Body of pancreas (tissue), 4 donors: ENCODE measurements around the gene BACH1.

Experiments
- POLR2A ChIP-seq, 3 donors: fragments of 450-650 bp; IDR thresholded peaks; one replicate each; pipeline ENCODE4 v1.6.1; 2016; ENCODE audit warnings: antibody characterized with exemption in 3 of 3, mild to moderate bottlenecking in 2 of 3
- TF ChIP-seq, protein P1 (sequence below), 7 experiments: fragments of 450-650 bp in 4 of 7; fragments of 200-600 bp in 3 of 7; sonication (generic) in 3 of 7; IDR thresholded peaks; one replicate each; pipeline ENCODE4 v1.5.1; 2016 to 2019; ENCODE audit warnings: antibody characterized with exemption in 7 of 7

DNA sequence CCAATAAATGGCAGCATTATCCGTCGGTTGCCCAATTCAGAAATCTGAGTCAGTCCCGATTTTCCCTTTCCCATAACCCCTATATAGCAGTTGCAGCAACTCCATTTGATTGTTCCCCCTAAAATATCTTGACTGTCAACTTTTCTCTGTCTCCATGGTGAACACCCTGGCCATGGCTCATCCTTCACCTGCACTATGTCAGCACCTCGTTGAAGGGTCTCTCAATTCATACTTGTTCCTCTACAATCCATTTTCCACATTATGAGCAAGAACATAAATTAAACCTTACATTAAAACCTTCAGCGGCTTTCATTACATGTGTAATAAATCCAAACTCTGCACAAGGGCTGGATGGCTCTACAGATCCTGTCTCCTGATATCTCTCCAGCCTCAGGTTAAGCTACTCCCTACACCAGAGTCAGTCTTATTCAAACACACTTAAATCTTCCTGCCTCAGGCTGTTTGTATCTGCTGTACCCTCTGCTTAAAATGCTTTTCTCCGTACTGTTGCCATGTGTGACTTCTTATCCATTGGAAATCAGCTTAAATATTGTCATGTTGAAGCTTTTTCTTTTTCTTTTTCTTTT, 87.3 kb downstream of the BACH1 start:
- no peak for TF ChIP-seq POLR2A (IDR thresholded peaks at IDR 0.05)
- TF ChIP-seq, protein P1, sequence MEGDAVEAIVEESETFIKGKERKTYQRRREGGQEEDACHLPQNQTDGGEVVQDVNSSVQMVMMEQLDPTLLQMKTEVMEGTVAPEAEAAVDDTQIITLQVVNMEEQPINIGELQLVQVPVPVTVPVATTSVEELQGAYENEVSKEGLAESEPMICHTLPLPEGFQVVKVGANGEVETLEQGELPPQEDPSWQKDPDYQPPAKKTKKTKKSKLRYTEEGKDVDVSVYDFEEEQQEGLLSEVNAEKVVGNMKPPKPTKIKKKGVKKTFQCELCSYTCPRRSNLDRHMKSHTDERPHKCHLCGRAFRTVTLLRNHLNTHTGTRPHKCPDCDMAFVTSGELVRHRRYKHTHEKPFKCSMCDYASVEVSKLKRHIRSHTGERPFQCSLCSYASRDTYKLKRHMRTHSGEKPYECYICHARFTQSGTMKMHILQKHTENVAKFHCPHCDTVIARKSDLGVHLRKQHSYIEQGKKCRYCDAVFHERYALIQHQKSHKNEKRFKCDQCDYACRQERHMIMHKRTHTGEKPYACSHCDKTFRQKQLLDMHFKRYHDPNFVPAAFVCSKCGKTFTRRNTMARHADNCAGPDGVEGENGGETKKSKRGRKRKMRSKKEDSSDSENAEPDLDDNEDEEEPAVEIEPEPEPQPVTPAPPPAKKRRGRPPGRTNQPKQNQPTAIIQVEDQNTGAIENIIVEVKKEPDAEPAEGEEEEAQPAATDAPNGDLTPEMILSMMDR (IDR thresholded peaks at IDR 0.05) = no peak
